GM18907 (cell line): ENCODE results near the gene ABCG1.

Experiments
- ATAC-seq: cut with Tn5 transposase; IDR thresholded peaks from one replicate; pipeline ENCODE4 v1.9.1; 2021; ENCODE audit warnings: mild to moderate bottlenecking, moderate library complexity; ENCODE audit not compliant: unreplicated experiment

The ABCG1 gene

GRCh38 chr21:42231756-42232155 lies 12.8 kb downstream of the ABCG1 start:
- ATAC-seq, result no peak

GRCh38 chr21:42232176-42232825 lies 13.4 kb downstream of the ABCG1 start:
- no peak for ATAC-seq

GRCh38 chr21:42233067-42233961 lies 14.4 kb downstream of the ABCG1 start:
- peak; percentile 46 for ATAC-seq

GRCh38 chr21:42234041-42234440 lies 15.1 kb downstream of the ABCG1 start:
- no peak for ATAC-seq

- peak; percentile 38 for ATAC-seq
Observed at GRCh38 chr21:42234464-42235241, 15.7 kb downstream of the ABCG1 start.

GRCh38 chr21:42235593-42235992 lies 16.7 kb downstream of the ABCG1 start:
- no peak for ATAC-seq

- no peak for ATAC-seq
Observed at GRCh38 chr21:42236014-42236413, 17.1 kb downstream of the ABCG1 start.

GRCh38 chr21:42236693-42237092 lies 17.8 kb downstream of the ABCG1 start:
- ATAC-seq, result no peak

- ATAC-seq, result no peak
Observed at GRCh38 chr21:42237161-42237560, 18.2 kb downstream of the ABCG1 start.

GRCh38 chr21:42237577-42237976 lies 18.6 kb downstream of the ABCG1 start:
- ATAC-seq, result no peak

- ATAC-seq, result no peak
Observed at GRCh38 chr21:42238185-42238934, 19.4 kb downstream of the ABCG1 start.

GRCh38 chr21:42239556-42239955 lies 20.6 kb downstream of the ABCG1 start:
- no peak for ATAC-seq

- ATAC-seq, result no peak
Observed at GRCh38 chr21:42239973-42240372, 21.0 kb downstream of the ABCG1 start.

GRCh38 chr21:42242611-42243010 lies 23.7 kb downstream of the ABCG1 start:
- no peak for ATAC-seq

GRCh38 chr21:42243026-42243425 lies 24.1 kb downstream of the ABCG1 start:
- no peak for ATAC-seq

- ATAC-seq, result no peak
Observed at GRCh38 chr21:42245331-42246193, 26.6 kb downstream of the ABCG1 start.

GRCh38 chr21:42247716-42248115 lies 28.8 kb downstream of the ABCG1 start:
- ATAC-seq, result no peak

GRCh38 chr21:42248241-42248640 lies 29.3 kb downstream of the ABCG1 start:
- no peak for ATAC-seq

GRCh38 chr21:42248783-42249597 lies 30.1 kb downstream of the ABCG1 start:
- peak; percentile 79 for ATAC-seq
